ACHN (cell line): ENCODE data around the gene FIS1.
A peak's percentile ranks its signal among the peaks of the same experiment; 100 is the strongest.

ENCODE experiments used
- DNase-seq: peaks from one replicate; pipeline ENCODE4 v3.0.0-alpha.2; 2015
- in situ Hi-C: cut with HindIII; loops from 2 replicates; pipeline ENCODE4 v1.10.0; 2017; ENCODE audit warnings: low sequenced_read_pairs, low pct_ligation_motif_present, low pct_unique_long_range_greater_than_20kb

FIS1 gene

GRCh38 chr7:101238226-101239182, 6.4 kb downstream of the FIS1 start:
- in situ Hi-C loops: no loop called here
- DNase-seq: no peak

- DNase-seq: no peak
- in situ Hi-C loops: no loop called here
These were observed 7.4 kb downstream of the FIS1 start, which contains the start of gene CLDN15 for GRCh38 chr7:101237206-101238067. Gene CLDN15 (minus strand): TSS chr7:101237802. CDS start chr7:101237581, 221 bp downstream.

GRCh38 chr7:101236292-101236835, 8.5 kb downstream of the FIS1 start:
- in situ Hi-C loops: no loop called here
- DNase-seq: no peak

GRCh38 chr7:101235522-101235921, 9.4 kb downstream of the FIS1 start:
- in situ Hi-C loops: no loop called here
- no peak for DNase-seq

DNA sequence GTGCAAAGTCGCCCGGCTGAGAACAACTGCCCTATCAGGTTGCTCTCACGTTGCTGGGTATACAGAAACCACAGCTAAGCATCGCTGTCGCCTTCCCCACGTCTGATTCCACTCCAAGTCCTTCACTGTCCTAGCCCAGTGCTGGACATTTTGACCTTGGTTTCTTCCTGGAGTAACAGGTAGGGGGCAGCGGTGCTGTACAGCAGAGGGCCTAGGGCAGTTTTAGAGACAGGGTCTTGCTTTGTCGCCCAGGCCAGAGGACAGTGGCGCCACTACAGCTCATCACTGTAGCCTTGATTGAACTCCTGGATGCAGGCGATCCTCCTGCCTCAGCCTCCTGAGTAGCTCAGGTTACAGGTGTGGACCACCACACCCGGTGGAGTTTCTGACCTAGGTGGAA, 9.8 kb downstream of the FIS1 start:
- in situ Hi-C loops: no loop called here

DNA sequence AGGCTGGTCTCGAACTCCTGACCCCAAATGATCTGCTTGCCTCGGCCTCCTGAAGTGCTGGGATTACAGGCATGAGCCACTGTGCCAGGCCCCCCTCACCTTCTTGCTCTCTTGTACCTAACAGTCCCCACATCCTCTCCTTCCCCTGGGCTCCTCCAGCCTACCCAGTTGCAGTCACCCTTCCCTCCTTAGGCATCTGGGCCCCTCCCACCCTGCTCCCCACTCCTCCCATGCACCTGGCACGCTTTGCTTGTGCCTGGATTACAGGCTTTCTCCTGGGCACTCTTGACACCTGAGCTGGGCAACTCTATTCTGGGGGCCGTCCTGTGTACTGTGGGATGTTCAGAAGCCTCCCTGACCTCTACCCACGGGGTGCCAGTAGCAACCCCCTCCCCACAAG, 10.2 kb downstream of the FIS1 start:
- DNase-seq: no peak
- in situ Hi-C loops: no loop called here

More for the DNA sequence above, 9.8 kb downstream of the FIS1 start:
- peak; percentile 50 for DNase-seq

DNA sequence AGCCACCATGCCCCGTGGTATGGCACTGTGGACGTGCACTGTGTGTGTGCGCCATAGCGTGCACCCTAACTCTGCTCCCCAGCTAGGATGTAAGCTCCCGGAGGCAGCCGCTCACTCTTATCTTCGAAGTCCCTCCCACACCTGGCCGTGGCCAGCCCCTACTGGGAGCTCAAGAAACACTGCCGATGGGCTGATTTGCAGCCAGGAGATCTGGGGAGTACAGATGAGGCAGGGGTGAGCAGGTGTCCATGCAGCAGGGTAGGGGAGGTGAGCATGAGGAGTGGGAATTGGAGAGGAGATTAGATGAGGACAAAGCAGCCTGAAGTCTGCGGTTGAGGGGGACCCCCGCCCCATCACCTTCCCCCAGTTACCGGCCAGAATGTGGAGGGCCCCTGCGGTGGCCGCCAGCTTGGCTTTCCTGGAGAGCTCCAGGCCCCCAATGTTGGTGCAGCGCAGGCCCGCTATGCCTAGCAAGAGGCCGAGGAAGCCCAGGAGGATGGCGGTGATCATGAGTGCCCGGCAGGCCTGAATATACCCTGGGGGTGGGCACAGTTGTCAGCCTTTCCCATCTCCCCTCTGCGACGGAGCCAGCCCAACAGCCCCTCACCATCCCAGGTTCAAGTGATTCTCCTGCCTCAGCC, 10.9 kb downstream of the FIS1 start:
- no peak for DNase-seq
- in situ Hi-C loops: no loop called here

GRCh38 chr7:101232141-101232850, 12.6 kb downstream of the FIS1 start:
- in situ Hi-C loops: no loop called here
- DNase-seq: peak; percentile 49

GRCh38 chr7:101231644-101232043, 13.2 kb downstream of the FIS1 start:
- in situ Hi-C loops: no loop called here
- peak; percentile 40 for DNase-seq

DNA sequence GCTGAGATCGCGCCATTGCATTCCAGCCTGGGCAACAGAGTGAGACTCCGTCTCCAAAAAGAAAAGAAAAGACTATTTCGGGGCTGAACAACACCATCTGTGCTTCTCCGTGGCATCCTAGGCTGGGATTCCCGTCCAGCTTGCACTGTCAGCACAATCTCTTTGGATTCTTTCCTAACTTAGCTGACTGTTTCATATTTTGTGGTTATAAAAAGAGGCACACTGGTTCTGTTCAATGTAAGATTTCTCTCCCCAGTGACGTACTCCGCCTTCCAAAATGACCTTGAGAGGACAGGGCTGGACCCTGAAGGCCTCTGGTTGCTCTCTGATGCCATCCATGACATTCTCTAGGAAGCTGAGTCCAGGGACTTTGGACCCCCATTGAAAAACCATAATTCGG, 18.2 kb downstream of the FIS1 start:
- in situ Hi-C loops: no loop called here
- DNase-seq: no peak

GRCh38 chr7:101225650-101226049, 19.2 kb downstream of the FIS1 start:
- in situ Hi-C loops: no loop called here
- DNase-seq: no peak

DNA sequence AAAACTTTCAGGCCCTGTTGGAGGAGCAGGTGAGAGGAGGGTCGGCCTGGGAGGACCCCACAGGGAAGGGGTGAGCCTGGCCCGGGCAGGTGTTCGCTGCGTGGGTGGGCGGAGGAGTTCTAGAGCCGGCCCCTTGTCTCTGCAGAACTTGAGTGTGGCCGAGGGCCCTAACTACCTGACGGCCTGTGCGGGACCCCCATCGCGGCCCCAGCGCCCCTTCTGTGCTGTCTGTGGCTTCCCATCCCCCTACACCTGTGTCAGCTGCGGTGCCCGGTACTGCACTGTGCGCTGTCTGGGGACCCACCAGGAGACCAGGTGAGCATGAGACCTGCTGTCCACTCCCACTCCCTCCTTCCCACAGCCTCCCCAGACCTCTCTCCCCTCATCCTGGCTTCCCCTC, 21.4 kb downstream of the FIS1 start:
- DNase-seq: no peak
- in situ Hi-C loops: no loop called here

DNA sequence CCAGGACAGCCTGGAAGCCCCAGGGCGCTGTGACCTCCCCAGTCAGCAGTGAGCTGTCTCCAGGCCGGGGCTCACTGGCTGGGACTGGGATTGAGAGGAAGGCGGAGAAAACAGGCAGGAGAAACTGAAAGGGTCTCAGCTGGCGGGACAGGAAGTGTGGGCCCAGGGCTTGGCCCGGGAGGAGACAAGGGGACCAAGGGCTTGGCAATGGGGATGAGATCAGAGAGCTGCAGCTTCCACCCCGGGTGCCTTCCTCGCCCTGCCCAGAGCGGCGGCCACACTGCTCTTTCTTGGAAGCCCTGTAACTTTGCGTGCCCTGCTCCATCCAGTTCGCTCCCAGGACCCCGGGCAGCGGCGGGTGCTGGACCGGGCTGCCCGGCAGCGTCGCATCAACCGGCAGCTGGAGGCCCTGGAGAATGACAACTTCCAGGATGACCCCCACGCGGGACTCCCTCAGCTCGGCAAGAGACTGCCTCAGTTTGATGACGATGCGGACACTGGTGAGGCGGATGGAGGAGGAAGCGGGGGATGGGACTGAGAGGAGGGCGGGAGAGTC, 22.5 kb downstream of the FIS1 start:
- in situ Hi-C loops: no loop called here
- DNase-seq: no peak

- in situ Hi-C loops: no loop called here
- no peak for DNase-seq
These were observed 24.6 kb downstream of the FIS1 start for GRCh38 chr7:101220295-101220694.

- in situ Hi-C loops: loop anchor here (5.0 kb wide), 1 partner anchor 39 kb away; no protein-coding TSS in a partner anchor
- DNase-seq: peak; percentile 88
These were observed 26.4 kb downstream of the FIS1 start for GRCh38 chr7:101218236-101219125.

DNA sequence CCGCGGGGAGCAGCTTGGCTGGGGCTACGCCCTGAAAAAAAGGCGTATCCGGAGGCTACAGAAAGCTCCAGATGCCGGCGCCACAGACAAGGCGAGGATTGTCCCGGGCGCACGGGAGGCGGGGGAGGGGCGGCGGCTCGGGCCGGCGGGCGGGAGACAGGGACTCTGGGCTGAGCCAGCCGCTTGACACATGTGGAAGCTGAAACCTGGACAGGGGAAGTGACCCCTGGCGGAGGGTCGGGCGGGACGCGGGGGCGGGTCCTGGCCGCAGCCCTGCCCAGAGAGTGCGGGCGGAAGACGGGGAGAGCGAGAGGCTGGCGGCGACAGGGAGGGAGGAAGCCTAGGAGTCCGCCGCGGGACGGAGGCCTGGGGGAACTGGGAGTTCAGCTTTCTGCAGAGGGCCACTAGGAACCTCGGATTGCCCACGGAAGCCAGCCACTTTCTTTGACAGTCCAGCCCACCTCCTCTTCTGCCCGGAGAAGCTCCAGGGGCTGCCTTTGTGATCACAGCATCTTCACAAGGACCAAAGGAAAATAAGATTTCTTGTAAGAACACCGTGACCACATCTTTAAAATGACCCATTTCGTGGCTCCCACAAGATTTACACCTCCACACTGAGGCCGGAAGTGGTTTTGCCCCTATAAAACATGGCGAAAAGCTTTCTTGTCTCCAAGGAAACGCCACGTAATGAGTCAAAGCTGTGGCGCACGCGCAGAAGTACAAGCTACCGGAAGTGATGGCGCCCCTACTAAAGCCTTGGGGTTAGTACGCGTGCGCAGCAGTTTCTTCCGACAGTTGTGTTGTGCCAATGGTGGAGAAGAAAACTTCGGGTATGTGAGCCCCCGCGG, 27.3 kb downstream of the FIS1 start, which contains the start of the genes PLOD3 and ZNHIT1:
Gene PLOD3 (minus strand): TSS at position 194 of the 848 bp plus-strand sequence. CDS start 307 bp downstream, outside the sequence.
Gene ZNHIT1 (plus strand): TSS at position 778 of the 848 bp plus-strand sequence. CDS start 31 bp downstream, at position 809.
- peak; percentile 100 for DNase-seq
- in situ Hi-C loops: loop anchor here (5.0 kb wide), 1 partner anchor 40 kb away; no protein-coding TSS in a partner anchor
